ENCODE measurements around the gene ARFGAP1. TPM values are rescaled to one million over a fixed set of nuclear protein-coding genes. Genes with fewer than 3 reads are reported as not detected.
A peak's percentile ranks its signal among the peaks of the same experiment; 100 is the strongest.

Gene ARFGAP1
- 66.2 TPM for total RNA-seq
- long read RNA-seq, transcript ARFGAP1-203 (13 exons, 3,281 nt) = major isoform, 45 of 94 reads
- long read RNA-seq, partial matches to known transcripts = 33 of 94 reads
- long read RNA-seq, other reads (novel, unspliced or antisense) = 7 of 94 reads

DNA sequence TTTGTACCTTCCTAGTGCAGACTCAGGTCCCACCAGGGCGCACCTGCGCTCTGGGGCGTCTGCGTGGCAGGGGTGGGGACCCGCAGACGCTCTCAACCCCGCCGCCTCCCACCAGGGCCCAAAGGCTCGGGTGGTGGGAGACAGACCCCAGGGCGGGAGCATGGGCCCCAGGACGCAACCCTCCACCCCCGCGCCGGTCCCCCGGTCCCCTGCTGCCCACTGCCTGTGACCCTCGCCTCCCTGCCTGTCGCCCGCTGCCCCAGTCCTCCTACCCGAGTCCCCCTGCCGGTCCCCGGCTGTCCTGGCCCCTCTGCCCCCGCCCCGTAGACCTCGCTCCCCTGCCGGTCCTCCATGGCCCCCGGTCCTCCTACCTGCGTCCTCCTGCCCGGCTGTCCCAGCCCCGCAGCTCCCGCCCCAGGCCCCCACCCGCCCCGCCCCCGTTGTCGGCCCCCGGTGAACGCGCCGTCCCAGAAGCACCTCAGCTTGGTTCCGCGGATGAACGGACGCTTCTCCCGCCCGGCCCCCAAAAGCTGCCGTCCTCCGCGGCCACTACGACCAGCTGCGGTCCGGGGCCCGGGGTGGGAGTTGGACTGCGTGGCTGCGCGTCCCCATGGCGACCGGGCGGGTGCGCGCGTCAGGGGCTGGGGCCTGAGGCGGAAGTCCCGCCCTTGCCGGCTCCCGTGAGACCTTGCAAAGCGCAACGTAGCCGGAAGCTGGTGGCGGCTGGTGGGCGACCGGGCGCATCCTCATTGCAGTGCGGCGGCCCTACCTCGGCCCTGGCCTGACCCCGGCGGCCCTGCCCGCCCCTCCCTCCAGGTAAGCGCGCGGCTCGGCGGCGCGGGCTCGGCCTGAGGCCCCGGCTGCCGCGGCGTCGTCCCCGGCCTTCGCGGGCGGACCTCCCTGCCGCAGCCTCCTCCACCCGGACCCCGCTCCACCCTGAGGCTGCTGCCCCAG, at the start of gene ARFGAP1:
TSS of gene ARFGAP1 (plus strand) at position 709 of the 954 bp plus-strand sequence. CDS start 2,768 bp downstream, outside the sequence.
- peak; percentile 96 to 98 for ATAC-seq
- intact Hi-C loops (cut with DNase I) = no loop called here
- Histone ChIP-seq H3K27me3 (ENCODE audit: low read depth) (peaks cover 8% of the 10 kb centered on the region), H3K4me3 (peak within 1 kb of the TSS; percentile 83), H3K36me3 (peaks cover 19% of the 10 kb centered on the region), H3K9me3 (no peaks in the 10 kb centered on the region), H3K27ac (peak within 1 kb of the TSS; percentile 82), H3K4me1 (peaks cover 27% of the 10 kb centered on the region)
- peak; percentile 95 for DNase-seq
- TF ChIP-seq, protein P1, sequence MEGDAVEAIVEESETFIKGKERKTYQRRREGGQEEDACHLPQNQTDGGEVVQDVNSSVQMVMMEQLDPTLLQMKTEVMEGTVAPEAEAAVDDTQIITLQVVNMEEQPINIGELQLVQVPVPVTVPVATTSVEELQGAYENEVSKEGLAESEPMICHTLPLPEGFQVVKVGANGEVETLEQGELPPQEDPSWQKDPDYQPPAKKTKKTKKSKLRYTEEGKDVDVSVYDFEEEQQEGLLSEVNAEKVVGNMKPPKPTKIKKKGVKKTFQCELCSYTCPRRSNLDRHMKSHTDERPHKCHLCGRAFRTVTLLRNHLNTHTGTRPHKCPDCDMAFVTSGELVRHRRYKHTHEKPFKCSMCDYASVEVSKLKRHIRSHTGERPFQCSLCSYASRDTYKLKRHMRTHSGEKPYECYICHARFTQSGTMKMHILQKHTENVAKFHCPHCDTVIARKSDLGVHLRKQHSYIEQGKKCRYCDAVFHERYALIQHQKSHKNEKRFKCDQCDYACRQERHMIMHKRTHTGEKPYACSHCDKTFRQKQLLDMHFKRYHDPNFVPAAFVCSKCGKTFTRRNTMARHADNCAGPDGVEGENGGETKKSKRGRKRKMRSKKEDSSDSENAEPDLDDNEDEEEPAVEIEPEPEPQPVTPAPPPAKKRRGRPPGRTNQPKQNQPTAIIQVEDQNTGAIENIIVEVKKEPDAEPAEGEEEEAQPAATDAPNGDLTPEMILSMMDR (IDR thresholded peaks at IDR 0.05) = no peak

GRCh38 chr20:63223121-63223825, 49.3 kb upstream of the ARFGAP1 start:
- H3K4me3 ChIP-seq = no peak overlapping the region
- no peaks in the 10 kb centered on the region for H3K4me1 ChIP-seq
- peaks cover 27% of the 10 kb centered on the region for H3K27me3 ChIP-seq (ENCODE audit: low read depth)
- intact Hi-C loops (cut with DNase I) = no loop called here
- ATAC-seq (peak; percentile 39 to 41), DNase-seq (peak; percentile 41)
- TF ChIP-seq, protein P1 (IDR thresholded peaks at IDR 0.05) = peak; percentile 74
- H3K36me3 ChIP-seq = no peaks in the 10 kb centered on the region
- H3K9me3 ChIP-seq = no peaks in the 10 kb centered on the region
- H3K27ac ChIP-seq = no peak overlapping the region

DNA sequence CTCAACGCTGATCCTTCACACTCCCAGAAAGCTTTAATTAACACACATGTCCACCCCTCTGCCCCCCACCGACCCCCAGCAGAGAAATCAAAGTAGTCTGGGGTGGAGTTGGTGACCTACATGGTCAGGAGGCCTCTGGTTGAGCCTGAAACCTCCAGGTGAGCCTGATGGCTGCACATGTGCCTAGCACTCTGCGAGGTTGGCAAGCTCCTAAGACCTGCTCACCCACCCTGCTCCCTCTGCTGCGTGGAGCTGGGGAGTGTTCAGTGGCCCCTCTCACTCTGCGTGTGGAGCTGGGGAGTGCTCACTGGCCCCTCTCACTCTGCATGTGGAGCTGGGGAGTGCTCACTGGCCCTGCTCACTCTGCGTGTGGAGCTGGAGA, 48.8 kb upstream of the ARFGAP1 start:
- no peaks in the 10 kb centered on the region for H3K9me3 ChIP-seq
- H3K27me3 ChIP-seq (ENCODE audit: low read depth) = peaks cover 32% of the 10 kb centered on the region
- no peak overlapping the region for H3K4me3 ChIP-seq
- ATAC-seq (no peak), DNase-seq (no peak)
- no peaks in the 10 kb centered on the region for H3K36me3 ChIP-seq
- no peaks in the 10 kb centered on the region for H3K4me1 ChIP-seq
- H3K27ac ChIP-seq = no peak overlapping the region
- intact Hi-C loops (cut with DNase I) = no loop called here
- TF ChIP-seq, protein P1 (IDR thresholded peaks at IDR 0.05) = no peak

GRCh38 chr20:63224412-63225081, 48.1 kb upstream of the ARFGAP1 start:
- Histone ChIP-seq H3K4me3 (no peak overlapping the region), H3K9me3 (no peaks in the 10 kb centered on the region), H3K4me1 (no peaks in the 10 kb centered on the region), H3K27me3 (ENCODE audit: low read depth) (peaks cover 40% of the 10 kb centered on the region), H3K36me3 (no peaks in the 10 kb centered on the region), H3K27ac (no peak overlapping the region)
- TF ChIP-seq, protein P1 (IDR thresholded peaks at IDR 0.05) = no peak
- DNase-seq (peak; percentile 34), ATAC-seq (peak; percentile 40 to 62)
- intact Hi-C loops (cut with DNase I) = no loop called here

- peaks cover 40% of the 10 kb centered on the region for H3K27me3 ChIP-seq (ENCODE audit: low read depth)
- no peaks in the 10 kb centered on the region for H3K4me1 ChIP-seq
- no peaks in the 10 kb centered on the region for H3K9me3 ChIP-seq
- no peaks in the 10 kb centered on the region for H3K36me3 ChIP-seq
- intact Hi-C loops (cut with DNase I) = no loop called here
- no peak overlapping the region for H3K4me3 ChIP-seq
- TF ChIP-seq, protein P1 (IDR thresholded peaks at IDR 0.05) = no peak
- no peak overlapping the region for H3K27ac ChIP-seq
- ATAC-seq (no peak), DNase-seq (no peak)
Observed at GRCh38 chr20:63225082-63225454, 47.5 kb upstream of the ARFGAP1 start.

Measured in lower lobe of right lung (tissue), 2 donors.